HG03439 (cell line): ENCODE data around the gene CRACR2B.

ENCODE experiments used
- ATAC-seq: cut with Tn5 transposase; IDR thresholded peaks from one replicate; pipeline ENCODE4 v1.9.1; 2021; ENCODE audit warnings: mild to moderate bottlenecking, moderate library complexity; ENCODE audit not compliant: unreplicated experiment

CRACR2B gene

GRCh38 chr11:850775-851763, 23.4 kb downstream of the CRACR2B start:
- ATAC-seq: no peak

DNA sequence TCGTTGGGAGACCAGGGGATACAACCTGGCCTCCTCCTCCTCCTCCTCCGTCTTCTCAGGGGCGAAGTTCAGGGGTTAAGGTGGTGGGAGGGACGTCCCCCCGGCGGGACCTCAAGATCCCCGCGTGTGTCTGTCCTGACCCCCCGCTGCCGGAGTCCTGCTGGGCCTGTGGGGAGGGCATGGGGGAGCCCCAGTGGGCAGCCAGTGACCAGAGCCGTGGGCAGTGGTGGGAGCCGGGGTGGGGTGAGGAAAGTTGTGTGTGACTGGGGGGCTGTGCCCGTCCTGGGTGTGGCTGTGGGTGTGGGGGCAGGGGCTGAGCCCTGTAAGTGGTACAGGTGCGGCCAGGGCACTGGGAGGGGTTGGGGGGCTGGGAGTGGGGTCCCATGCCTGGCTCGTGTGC, 25.0 kb downstream of the CRACR2B start:
- ATAC-seq: no peak

- ATAC-seq: no peak
Measured at GRCh38 chr11:853682-854448, 26.1 kb downstream of the CRACR2B start.

DNA sequence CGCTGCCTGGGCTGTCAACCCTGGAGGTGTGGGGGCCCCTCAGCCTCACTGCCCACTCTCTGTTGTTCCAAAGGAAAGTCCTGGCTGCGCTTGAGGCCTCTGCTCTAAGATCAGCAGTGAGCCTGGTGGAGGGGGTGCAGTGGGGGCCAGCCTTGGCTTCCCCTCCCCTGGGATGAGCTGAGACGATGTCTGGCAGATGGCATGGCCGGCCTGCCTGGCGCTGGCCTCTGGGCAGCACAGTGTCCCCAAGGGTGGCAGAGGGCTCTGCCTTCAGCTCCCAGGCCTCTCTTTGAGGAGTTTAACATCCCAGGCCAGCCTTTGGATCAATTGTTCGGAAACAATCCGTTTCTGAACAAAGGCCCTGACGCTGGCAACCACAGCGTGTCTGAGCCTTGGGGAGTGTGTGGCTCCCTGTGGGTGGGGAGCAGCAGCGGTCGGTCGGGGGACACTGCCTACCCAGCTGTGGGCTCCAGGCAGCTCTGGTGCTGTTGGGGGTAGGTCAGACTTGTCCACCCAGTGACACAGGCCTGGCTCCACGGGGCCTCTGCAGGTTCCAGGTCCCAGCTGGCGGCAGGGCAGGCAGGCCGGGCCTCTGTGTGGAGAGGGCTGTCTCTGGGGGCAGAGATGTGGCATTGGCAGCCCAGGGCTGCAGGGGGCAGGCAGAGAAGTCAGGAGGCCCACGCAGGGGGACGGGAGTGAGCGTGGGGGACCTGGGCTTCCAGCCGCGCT, 27.0 kb downstream of the CRACR2B start:
- ATAC-seq: no peak

GRCh38 chr11:855330-855674, 27.6 kb downstream of the CRACR2B start:
- no peak for ATAC-seq

GRCh38 chr11:855796-856195, 28.1 kb downstream of the CRACR2B start:
- ATAC-seq: no peak

DNA sequence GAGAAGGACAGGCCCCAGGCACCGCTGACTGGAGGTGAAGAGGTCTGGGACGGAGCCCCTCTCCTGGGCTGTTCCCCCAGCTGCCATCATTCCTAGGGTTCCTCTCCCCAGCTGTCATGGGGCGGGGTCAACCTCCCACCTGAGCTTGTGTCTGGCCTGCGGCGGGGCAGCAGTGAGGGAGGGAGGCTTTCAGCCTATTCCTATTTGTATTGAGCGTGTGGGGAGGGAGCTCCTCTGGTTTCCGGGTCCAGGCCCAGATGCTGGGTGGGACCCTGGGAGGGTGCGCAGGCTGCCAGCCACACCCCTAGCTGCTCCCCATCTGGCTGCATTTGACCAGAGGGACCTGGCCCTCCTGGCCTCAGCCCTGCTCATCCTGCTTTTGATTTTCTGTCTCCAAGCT, 28.7 kb downstream of the CRACR2B start:
- ATAC-seq: no peak

DNA sequence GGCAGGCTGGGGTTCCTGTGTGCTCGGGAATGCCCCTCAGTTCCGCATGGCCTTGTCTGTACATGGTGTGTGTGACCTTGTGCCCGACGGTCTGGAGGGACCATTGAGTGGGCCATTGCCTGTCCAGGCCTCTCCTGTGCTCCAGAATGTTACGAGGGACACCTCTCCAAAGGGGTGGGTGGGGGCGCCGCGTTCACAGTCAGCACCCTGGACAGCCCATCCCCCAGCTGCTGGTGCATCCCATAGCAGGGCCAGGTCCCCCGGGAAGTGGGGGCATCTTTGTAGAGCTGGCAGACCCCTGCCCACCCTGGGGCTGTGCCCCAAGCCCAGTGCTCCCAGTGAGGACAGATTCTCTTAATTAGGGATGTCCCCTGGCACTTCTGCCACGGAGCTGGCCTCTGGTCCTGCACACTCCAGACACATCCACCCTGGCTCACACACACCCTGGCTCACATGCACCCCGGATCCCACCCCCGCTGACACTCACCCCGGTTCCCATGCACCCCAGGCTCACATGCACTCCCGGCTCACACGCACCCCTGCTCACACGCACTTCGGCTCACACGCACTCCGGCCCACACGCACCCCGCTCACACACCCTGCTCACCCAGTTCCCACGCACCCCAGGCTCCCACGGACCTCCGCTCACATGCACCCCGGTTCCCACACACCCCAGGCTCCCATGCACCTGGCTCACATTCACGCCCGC, 30.5 kb downstream of the CRACR2B start:
- no peak for ATAC-seq

- ATAC-seq: no peak
Measured at GRCh38 chr11:858762-859339, 31.1 kb downstream of the CRACR2B start.

DNA sequence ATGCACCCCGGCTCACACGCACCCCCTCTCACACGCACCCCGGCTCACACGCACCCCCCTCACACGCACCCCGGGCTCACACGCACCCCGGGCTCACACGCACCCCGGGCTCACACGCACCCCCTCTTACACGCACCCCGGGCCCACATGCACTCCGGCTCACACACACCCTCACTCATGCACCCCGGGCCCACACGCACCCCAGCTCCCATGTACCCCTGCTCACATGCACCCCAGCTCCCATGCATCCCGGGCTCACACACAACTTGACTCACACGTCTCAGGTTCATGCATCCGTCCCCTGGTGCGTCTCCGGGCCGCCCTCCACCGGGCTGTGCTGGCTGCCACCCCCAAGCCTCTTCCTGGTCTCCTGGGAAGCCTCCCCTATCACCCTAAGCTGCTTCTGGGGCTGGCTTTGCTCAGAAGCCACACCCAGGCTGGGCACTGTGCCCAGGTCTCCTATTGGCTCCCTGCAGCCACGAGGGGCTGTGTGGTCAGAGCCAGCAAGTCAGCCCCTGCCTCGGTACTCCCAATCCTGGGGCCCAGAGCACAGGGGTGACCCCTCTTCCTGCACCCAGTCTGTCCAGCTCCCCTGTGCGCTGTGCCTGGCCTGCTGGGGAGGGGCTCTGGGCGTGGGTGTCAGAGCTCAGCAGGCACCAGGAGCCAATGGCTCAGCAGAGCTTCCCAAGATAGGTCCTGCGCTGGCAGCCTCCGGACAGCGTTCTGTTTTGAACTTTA, 31.8 kb downstream of the CRACR2B start:
- ATAC-seq: no peak

DNA sequence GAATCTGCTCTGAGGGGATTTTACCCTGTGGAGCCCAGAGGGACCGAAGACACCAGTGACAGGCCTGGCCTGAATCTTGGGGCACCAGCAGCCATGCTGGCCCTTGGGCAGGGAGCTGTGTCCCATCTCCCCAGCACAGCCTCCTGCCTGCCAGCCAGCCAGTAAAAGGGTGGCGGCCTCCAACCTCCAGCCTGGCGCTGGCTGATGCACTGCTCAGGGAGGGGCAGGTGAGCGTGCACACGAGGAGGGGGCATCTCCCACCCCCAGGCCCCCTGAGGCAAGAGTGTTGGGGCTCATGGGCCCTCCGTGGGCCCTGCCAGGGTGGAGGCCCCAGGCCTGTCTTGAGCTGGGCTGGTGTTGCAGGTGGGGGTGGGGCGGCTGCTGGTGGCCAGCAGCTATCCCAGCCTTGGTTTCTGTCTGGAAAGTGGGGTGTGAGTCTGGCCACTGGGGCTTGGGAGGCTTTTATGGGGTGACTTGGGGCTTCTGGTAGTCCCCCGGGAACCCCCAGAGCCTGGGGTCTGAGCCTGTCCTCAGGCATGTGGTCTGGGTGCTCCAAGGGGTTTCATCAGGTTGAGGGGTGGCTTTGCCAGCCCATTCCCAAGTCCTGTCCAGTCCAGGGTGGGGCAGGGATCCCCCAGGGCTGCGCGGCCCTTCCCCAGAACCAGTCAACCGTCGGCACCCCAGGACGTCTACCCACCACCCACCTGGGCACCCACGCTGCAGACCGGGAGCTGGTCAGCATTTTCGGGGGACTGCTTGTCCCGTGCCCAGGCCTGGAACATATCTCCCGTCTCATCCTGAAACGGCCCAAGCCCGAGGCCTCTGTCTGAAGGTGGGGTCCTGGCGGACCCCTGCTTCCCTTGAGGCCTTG, 32.8 kb downstream of the CRACR2B start:
- no peak for ATAC-seq

DNA sequence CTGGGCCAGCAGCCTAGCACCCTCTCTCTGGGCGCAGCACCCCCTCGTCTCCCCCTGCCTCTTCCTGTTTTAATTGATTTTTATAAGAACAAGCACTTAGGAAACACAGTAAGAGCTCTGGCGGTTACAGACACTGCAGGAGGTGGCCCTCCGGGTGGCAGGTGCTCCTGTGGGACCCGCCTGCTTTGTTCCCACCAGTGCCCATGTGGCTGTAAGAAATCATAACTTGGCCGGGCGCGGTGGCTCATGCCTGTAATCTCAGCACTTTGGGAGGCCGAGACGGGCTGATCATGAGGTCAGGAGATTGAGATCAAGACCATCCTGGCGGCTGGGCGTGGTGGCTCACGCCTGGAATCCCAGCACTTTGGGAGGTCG, 33.4 kb downstream of the CRACR2B start:
- ATAC-seq: no peak

- ATAC-seq: no peak
Measured at GRCh38 chr11:862081-862661, 34.5 kb downstream of the CRACR2B start.

- ATAC-seq: no peak
Measured at GRCh38 chr11:862696-863022, 34.9 kb downstream of the CRACR2B start.

DNA sequence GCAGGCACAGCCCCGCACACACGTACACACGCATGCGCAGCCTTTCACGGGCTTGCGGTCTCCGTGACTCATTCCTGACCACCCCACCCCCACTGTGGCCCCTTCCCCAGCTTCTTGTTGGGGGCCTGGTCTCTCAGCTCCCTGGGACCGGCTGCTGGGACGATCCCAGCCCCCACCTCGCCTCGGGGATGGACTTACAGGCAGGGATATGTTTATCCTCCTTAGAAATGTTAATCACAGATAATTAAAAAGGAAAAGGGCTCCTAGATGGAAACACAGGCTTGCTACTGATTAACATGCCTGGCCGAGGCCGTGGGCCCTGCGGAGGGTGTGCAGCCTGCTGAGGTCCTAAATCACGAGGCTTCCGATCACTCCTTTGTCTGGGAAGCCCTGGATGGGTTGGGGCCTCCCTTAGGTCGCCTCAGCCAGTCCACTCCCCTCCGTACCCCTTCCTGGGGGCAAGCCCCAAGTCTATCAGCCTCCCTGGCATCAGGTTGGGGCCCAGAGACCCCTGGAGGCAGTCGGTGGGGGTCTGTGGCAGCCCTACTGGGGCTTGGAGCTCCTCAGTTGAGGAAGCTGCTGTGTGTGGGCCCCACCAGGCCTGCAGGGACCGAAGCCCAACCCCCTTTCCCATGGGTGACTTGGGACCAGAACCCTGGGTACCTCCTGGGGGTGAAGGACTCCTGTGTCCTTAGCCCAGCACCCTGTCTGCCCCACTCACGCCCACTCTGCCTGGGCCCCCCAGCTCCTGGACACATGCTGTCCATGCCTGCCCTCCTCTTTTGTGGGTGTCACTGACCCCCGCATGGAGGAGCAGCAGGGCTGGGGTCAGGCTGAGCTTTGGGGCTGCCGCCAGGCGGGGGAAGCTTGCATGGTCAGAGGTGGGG, 35.5 kb downstream of the CRACR2B start:
- no peak for ATAC-seq

DNA sequence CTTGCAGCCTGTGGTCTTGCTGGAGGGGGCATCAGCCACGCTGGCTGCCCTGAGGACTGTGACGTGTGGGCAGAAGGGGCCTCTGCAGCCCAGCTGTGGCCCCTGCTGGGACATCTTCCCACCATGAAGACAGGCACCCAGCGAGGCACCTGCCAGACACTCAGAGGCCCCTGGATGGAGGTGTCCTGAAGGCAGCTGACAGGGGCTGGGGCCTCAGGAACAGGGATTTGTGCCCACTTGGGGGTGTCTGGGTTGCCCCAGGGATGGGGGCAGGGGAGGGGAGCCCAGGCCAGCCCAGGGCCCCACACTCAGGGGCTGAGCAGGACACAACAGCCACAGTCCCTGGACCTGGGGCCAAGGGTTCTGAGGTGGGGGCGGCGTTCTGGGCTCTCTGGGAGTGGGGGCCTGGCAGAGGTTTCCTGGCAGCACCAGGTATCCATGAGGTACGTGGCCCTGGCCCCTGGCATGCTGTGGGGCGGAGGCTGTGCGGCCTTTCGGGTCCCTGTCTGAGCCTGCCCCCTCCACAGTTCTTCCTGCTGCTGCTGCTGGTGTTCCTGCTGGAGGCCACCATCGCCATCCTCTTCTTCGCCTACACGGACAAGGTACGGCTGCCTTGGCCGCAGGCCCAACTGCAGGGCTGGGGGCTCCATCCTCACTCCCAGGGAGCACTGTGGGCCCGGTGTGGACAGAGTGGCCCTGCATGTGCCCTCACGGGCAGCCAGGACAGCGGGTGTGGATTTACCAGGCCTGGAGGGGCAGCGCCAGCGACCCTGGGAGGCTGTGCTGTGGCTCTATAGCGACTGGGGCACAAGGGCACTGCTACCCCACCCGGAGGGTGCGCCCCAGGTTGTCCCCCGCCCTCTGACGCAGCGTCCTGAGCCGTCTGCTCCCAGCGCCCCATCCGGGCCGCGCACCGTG, 36.5 kb downstream of the CRACR2B start:
- ATAC-seq: no peak

- ATAC-seq: no peak
Measured at GRCh38 chr11:864898-865297, 37.2 kb downstream of the CRACR2B start.
